HG02840 (cell line): ENCODE measurements around the gene ZSWIM8.
"Not testable (repeated sequence)": the region's sequence is repeated elsewhere in the genome, so short reads cannot be mapped to it uniquely, and the experiment has no call there.

Experiments
- ATAC-seq: cut with Tn5 transposase; IDR thresholded peaks from one replicate; pipeline ENCODE4 v1.9.1; 2021; ENCODE audit warnings: mild to moderate bottlenecking, moderate library complexity, moderate number of reproducible peaks; ENCODE audit not compliant: unreplicated experiment, low FRiP score

The ZSWIM8 gene

GRCh38 chr10:73814276-73814895 is 29.0 kb downstream of the ZSWIM8 start:
- ATAC-seq = no peak

DNA sequence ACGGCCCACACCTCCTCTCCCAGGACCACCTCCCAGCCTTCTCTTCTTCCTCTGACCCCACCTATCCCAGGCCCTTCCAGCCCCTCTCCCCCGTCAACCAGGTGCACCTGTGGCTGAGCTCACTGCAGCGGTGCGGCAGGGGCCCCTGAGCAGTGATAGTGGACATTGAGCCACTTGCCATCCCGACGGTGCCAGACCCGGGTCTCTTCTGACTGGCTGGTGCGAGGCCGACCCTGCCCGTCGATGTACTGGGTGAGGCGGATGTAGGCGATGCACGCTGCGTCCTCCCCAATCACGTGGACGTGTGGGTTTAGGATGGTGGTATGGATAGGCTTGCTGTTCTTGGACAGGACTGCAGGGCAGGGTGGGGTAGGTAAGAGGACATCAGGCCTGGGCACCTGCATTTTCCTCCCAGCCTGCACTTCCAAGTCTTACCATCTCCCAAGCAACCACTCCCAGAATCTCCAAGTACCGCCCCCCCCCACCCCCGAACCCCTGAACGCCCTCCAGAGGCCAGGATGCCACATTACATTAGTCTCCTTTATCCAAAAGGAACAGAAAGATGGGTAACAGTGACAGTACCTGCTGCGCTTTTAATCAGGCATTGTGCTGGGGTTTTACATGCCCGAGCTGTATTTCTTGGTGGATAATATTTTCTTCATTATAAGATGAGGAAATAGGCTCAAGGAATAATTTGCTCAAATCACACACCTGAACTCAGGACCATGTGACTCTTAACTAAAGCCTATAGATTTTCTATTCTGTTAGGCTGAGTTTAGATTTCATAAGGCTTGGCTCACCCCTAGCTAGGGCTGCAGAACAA is 29.7 kb downstream of the ZSWIM8 start:
- ATAC-seq = no peak

GRCh38 chr10:73815719-73816030 is 30.3 kb downstream of the ZSWIM8 start:
- no peak for ATAC-seq

GRCh38 chr10:73816917-73817729 is 31.7 kb downstream of the ZSWIM8 start:
- ATAC-seq = no peak

- ATAC-seq = no peak
These were observed 32.4 kb downstream of the ZSWIM8 start for GRCh38 chr10:73817826-73818225.

DNA sequence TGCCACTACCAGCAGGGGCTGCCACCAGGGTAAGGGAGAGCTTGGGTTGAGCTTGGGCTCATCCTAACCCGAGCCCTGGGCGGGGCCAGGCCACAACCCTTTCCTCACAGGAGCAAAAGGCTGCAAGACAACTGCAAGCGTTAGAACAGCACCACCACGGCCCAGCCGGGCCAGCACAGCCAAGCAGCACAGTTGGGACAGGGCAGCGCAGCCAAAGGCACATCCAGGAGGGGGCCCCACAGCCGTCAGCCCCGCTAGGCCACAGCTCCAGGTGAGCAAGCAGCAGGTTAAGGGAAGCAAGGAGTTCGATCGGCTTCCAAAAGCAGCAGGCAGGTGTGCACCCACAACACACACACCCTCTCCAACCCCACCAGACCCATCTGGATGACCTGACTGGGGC is 33.0 kb downstream of the ZSWIM8 start:
- ATAC-seq = no peak

- ATAC-seq = no peak
These were observed 33.7 kb downstream of the ZSWIM8 start for GRCh38 chr10:73819081-73819480.

DNA sequence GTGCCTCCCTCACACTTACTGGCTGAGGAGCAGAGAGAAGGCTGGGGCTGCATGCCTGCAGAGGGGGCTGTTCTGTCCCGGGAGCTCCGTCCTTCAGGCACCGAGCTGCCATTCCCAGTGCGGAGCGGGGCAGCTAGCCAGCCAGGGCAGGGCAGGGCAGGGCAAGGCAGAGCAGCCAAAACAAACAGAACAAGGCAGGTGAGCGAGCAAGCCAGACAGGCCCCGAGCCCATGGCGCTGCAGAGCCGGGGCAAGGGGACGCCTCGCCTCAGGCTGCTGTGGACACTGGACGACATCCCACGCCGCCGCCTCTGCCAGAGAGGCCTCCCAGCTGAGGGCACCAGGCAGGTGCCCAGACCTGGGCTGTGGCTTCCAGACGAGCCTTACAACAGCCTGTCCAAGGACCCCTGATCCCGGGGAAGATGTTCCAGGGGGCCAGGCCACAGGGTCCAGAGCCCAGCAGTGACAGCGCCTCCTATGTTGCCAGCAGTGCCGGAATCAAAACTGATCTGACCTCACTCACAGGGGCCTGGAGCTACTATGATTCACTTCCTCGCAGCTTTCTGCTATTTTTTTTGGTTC is 34.2 kb downstream of the ZSWIM8 start:
- ATAC-seq = no peak

DNA sequence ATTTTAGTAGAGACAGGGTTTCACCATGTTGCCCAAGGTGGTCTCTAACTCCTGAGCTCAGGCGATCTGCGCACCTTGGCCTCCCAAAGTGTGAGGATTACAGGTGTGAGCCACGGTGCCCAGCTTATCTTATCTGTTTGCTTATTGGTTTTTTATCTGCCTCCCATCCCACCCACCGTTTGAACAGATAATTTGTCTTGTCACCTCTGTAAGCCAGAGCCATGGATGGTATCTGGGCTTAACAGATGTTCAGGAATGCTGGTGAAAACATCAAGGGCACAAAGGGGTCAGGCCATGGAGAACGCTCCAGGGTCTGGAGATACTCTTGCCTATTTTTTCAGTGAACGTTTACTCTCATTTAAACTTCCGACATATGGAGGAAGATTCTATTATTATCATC is 38.0 kb downstream of the ZSWIM8 start:
- no peak for ATAC-seq

DNA sequence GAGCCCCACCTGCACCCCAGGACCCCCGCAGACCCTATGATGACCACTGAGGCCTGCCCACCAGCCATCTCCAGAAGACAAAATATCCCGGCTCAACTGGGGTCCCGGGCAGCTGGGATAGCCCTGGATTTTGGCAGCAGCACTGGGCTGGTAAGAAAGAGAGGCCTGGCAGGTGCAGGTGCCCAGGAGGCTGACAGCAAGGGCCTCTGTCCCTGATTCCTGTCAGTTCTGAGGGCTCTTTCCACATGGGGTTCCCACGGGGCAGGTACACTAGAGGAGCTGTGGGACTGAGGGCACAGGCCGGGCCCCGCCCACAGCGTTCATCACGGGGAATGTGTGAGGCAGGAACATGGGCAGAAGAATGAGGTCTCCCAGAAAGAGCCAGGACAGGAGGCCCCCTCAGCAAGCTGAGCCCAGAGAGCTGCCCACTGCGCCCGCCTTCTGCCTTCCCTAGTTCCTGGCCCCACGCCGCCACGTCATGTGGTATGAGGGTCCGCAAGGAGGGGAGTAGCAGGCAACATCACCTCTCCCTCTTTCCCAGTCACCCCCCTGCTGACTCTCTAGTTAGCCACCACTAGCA is 38.8 kb downstream of the ZSWIM8 start:
- ATAC-seq = no peak

GRCh38 chr10:73827346-73828089 is 42.1 kb downstream of the ZSWIM8 start:
- no peak for ATAC-seq

- ATAC-seq = no peak
These were observed 42.8 kb downstream of the ZSWIM8 start for GRCh38 chr10:73828161-73828560.

- not testable (repeated sequence) for ATAC-seq
These were observed 43.7 kb downstream of the ZSWIM8 start for GRCh38 chr10:73829090-73829489.

DNA sequence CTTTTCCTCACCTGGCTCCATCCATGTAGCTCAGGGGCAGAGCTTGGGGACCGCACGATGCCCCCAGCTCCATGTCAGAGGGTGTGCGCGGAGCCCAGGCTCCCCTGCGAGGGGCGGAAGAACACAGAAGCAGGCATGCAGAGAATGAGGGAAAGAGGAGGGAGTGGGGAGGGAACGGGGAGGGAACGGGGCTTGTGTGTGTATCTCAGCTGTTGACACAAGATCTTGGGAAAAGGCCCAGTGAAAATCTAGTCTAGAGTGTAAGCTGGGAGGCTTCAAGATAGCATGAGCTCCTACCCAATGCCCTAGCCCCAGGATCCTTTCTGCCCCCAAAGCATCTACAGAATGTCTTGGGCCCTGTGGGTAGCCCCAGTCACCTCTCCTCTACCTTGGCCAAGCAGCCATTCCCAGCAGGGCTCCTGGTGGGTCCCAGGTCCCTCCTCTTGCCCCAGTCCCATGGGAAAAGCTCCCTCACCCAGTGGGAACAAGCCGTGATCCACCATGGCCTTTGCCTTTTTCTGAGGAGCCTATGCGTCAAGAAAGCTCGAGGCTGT is 51.1 kb downstream of the ZSWIM8 start:
- ATAC-seq = no peak

DNA sequence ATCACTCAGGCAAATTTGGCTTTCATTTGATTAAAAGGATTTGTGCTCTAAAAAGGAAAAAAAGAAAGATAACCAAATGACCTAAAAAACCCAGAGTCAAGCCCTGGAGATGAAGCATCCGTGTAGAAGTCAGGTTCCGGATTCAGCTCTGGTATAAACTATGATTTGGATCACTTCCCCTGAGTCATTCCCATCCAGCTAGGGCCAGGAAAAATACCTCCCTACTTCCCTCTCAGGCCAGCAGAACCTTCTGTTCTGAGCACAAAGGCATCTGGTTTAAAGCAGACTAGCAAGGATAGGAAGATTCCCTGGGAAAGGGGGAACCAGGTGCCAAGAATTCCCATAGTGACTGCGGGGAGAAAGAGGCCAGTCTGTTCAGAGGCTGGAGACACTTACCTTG is 51.7 kb downstream of the ZSWIM8 start:
- no peak for ATAC-seq

GRCh38 chr10:73838008-73838567 is 52.7 kb downstream of the ZSWIM8 start:
- no peak for ATAC-seq

- no peak for ATAC-seq
These were observed 53.4 kb downstream of the ZSWIM8 start for GRCh38 chr10:73838827-73839226.

- no peak for ATAC-seq
These were observed 54.0 kb downstream of the ZSWIM8 start for GRCh38 chr10:73839276-73839966.

DNA sequence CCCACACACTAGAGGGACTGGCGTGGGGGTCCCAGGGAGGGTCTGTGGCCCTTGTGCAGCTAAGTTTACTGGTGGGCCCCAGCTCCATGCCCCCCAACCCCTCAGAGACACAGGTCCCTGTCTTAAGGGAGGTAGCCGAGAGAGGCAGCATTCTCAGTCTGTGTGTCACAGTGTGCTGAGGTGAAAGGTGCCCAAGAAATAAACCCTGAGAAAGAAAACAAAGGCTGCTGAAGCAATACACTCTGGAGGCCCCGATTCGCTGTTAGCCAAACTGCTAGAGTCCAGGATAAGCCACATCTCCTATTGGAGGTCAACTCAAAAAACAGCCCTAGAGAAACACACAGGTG is 54.6 kb downstream of the ZSWIM8 start:
- ATAC-seq = no peak
